Measurements from ENCODE around the gene ZSWIM4. TPM values are rescaled to one million over a fixed set of nuclear protein-coding genes. Genes with fewer than 3 reads are reported as not detected.

Gene ZSWIM4
- total and polyA plus RNA-seq, 10 of the 15 experiments (the other 5 are each of a cell fraction or from before 2014, with no cell fraction given) = 0.73 to 11.1 (median 1.8) TPM; not detected in 2

DNA sequence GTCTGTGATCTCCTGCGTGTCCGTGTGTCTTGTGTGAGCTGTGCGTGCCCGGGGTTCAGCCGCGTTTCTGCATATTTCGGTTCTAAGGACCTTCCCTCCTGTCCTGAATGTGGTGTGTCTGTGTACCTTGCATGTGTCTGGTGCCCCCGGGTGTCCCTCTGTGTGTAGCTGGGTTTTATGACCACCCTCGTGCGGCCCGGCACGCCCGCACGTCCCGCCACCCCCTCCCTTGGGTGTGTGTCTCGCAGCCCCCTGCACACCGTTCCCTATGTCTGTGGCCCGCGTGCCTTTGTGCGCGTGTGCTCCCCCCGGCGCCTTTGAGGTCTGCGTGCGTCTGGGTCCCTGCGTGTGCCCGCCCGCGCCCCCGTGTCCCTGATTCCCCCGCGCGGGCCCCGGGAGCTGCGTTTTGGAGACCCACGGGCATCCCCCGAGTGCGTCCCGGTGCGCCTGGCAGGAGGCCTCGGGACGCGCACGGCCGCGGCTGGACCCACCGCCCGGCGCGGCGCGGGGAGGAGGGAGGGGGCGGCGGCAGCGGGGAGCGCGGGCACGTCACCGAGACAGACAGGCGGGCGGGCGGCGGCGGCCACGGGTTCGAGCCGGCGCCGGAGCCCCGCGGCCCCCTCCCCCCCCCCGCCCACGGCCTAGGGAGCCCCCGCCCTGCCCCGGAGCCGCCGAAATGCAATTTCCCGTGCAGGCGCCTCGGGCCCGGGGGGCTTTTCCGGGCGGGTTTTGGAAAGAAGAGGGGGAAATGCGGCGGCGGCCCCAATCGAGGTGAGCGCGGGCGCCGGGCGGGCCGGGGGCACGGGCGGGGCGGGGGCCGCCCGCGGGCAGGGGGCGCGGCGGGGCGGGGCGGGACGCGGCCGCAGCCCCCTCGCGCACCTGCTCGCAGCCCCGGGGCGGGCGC lies 69.7 kb downstream of the ZSWIM4 start (continued):
- TF ChIP-seq, protein P1, sequence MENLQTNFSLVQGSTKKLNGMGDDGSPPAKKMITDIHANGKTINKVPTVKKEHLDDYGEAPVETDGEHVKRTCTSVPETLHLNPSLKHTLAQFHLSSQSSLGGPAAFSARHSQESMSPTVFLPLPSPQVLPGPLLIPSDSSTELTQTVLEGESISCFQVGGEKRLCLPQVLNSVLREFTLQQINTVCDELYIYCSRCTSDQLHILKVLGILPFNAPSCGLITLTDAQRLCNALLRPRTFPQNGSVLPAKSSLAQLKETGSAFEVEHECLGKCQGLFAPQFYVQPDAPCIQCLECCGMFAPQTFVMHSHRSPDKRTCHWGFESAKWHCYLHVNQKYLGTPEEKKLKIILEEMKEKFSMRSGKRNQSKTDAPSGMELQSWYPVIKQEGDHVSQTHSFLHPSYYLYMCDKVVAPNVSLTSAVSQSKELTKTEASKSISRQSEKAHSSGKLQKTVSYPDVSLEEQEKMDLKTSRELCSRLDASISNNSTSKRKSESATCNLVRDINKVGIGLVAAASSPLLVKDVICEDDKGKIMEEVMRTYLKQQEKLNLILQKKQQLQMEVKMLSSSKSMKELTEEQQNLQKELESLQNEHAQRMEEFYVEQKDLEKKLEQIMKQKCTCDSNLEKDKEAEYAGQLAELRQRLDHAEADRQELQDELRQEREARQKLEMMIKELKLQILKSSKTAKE (IDR thresholded peaks at IDR 0.05; ENCODE audit: low read depth, poor library complexity, severe bottlenecking) = no peak
- TF ChIP-seq MEF2B (IDR thresholded peaks at IDR 0.05; ENCODE audit: partially characterized antibody, poor library complexity, severe bottlenecking) (no peak), TCF7 (IDR thresholded peaks at IDR 0.05; ENCODE audit: borderline replicate concordance) (no peak), STAT1 (conservative IDR thresholded peaks at IDR 0.05) (no peak), ZNF274 (IDR thresholded peaks at IDR 0.05; ENCODE audit: insufficient read depth, insufficient read length) (no peak), BHLHE40 (IDR thresholded peaks at IDR 0.05; ENCODE audit: borderline replicate concordance in 1 of 2, low read depth in 2 of 2, low read length in 1 of 2) (peak in 1 of 2 experiments; percentile 44; a peak in 2 of 4 replicates), SRF (IDR thresholded peaks at IDR 0.05; ENCODE audit: low read depth in 2 of 2, low read length in 2 of 2) (no peak), CBX3 (IDR thresholded peaks at IDR 0.05; ENCODE audit: borderline replicate concordance, low read depth) (no peak), LARP7 (IDR thresholded peaks at IDR 0.05) (0 out of 2 replicates have a peak, but pooled peaks have one; percentile 36), TAF1 (IDR thresholded peaks at IDR 0.05; ENCODE audit: borderline replicate concordance, low read depth, low read length) (no peak), YY1 (IDR thresholded peaks at IDR 0.05; ENCODE audit: low read depth, low read length) (no peak), FOXK2 (IDR thresholded peaks at IDR 0.05) (no peak), PML (IDR thresholded peaks at IDR 0.05; ENCODE audit: low read length) (no peak), PAX5 (IDR thresholded peaks at IDR 0.05; ENCODE audit: borderline replicate concordance, low read depth, low read length) (no peak), SUPT20H (IDR thresholded peaks at IDR 0.05; ENCODE audit: borderline replicate concordance, control insufficient read depth, low read depth, low read length) (no peak), NFYB (IDR thresholded peaks at IDR 0.05; ENCODE audit: insufficient read depth, low read depth, low read length) (no peak), RELA (IDR thresholded peaks at IDR 0.05; ENCODE audit: borderline replicate concordance, partially characterized antibody) (no peak), SMARCA5 (IDR thresholded peaks at IDR 0.05) (no peak), CHD2 (IDR thresholded peaks at IDR 0.05; ENCODE audit: borderline replicate concordance, low read depth, low read length) (no peak), HDGF (IDR thresholded peaks at IDR 0.05) (peak; percentile 38; the same call in 1 of the 2 replicates), JUNB (IDR thresholded peaks at IDR 0.05) (no peak), IKZF1 (conservative IDR thresholded peaks at IDR 0.05) (0 out of 2 replicates have a peak, but pooled peaks have one; percentile 23), GATAD2B (conservative IDR thresholded peaks at IDR 0.05; ENCODE audit: low read depth) (peak; percentile 25)
- TF ChIP-seq, protein P2, sequence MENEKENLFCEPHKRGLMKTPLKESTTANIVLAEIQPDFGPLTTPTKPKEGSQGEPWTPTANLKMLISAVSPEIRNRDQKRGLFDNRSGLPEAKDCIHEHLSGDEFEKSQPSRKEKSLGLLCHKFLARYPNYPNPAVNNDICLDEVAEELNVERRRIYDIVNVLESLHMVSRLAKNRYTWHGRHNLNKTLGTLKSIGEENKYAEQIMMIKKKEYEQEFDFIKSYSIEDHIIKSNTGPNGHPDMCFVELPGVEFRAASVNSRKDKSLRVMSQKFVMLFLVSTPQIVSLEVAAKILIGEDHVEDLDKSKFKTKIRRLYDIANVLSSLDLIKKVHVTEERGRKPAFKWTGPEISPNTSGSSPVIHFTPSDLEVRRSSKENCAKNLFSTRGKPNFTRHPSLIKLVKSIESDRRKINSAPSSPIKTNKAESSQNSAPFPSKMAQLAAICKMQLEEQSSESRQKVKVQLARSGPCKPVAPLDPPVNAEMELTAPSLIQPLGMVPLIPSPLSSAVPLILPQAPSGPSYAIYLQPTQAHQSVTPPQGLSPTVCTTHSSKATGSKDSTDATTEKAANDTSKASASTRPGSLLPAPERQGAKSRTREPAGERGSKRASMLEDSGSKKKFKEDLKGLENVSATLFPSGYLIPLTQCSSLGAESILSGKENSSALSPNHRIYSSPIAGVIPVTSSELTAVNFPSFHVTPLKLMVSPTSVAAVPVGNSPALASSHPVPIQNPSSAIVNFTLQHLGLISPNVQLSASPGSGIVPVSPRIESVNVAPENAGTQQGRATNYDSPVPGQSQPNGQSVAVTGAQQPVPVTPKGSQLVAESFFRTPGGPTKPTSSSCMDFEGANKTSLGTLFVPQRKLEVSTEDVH (IDR thresholded peaks at IDR 0.05; ENCODE audit: low read depth, partially characterized antibody) = no peak
- TF ChIP-seq, protein P3, sequence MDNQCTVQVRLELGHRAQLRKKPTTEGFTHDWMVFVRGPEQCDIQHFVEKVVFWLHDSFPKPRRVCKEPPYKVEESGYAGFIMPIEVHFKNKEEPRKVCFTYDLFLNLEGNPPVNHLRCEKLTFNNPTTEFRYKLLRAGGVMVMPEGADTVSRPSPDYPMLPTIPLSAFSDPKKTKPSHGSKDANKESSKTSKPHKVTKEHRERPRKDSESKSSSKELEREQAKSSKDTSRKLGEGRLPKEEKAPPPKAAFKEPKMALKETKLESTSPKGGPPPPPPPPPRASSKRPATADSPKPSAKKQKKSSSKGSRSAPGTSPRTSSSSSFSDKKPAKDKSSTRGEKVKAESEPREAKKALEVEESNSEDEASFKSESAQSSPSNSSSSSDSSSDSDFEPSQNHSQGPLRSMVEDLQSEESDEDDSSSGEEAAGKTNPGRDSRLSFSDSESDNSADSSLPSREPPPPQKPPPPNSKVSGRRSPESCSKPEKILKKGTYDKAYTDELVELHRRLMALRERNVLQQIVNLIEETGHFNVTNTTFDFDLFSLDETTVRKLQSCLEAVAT (IDR thresholded peaks at IDR 0.05) = peak; percentile 85

Measured in GM12878 (cell line).